SK-N-SH treated with all-trans-retinoic acid at 6 μM for 48 hours (cell line): Measurements from ENCODE around the gene ATL1.
A peak's percentile ranks its signal among the peaks of the same experiment; 100 is the strongest.

Experiments
- ATAC-seq: fragments of 200-7000 bp; cut with Tn5 transposase; 3 replicates; pipeline ENCODE4 v1.9.1; 2020; ENCODE audit warnings: mild to moderate bottlenecking, moderate library complexity
- ARNTL ChIP-seq: fragments of 450-650 bp; formaldehyde crosslinking; IDR thresholded peaks from 2 replicates; pipeline ENCODE4 v1.5.0; 2020; ENCODE audit warnings: low read depth, mild to moderate bottlenecking, moderate library complexity, borderline replicate concordance
- BACH2 ChIP-seq: fragments of 250-450 bp; sonication (Bioruptor Pico); IDR thresholded peaks from 2 replicates; pipeline ENCODE4 v1.9.0; 2021; ENCODE audit warnings: mild to moderate bottlenecking, borderline replicate concordance
- CSDC2 ChIP-seq: fragments of 250-450 bp; sonication (Bioruptor Pico); IDR thresholded peaks from 2 replicates; pipeline ENCODE4 v1.5.0; 2020; ENCODE audit warnings: mild to moderate bottlenecking, moderate library complexity
- ESRRG ChIP-seq: fragments of 250-450 bp; sonication (Bioruptor Pico); IDR thresholded peaks from 2 replicates; pipeline ENCODE4 v1.6.1; 2021; ENCODE audit warnings: mild to moderate bottlenecking
- GLIS3 ChIP-seq: fragments of 250-450 bp; sonication (Bioruptor Pico); IDR thresholded peaks from 2 replicates; pipeline ENCODE4 v1.5.0; 2020; ENCODE audit warnings: mild to moderate bottlenecking, moderate library complexity
- ISL1 ChIP-seq: fragments of 250-450 bp; sonication (Bioruptor Pico); IDR thresholded peaks from 2 replicates; pipeline ENCODE4 v2.1.2; 2022; ENCODE audit warnings: mild to moderate bottlenecking, moderate library complexity
- OSR1 ChIP-seq: fragments of 250-450 bp; sonication (Bioruptor Pico); IDR thresholded peaks from 2 replicates; pipeline ENCODE4 v1.8.0; 2022; ENCODE audit warnings: moderate library complexity, mild to moderate bottlenecking, inconsistent platforms
- PPARA ChIP-seq: fragments of 250-450 bp; sonication (Bioruptor Pico); IDR thresholded peaks from 2 replicates; pipeline ENCODE4 v1.5.0; 2020; ENCODE audit warnings: mild to moderate bottlenecking, borderline replicate concordance
- RARB ChIP-seq: fragments of 250-450 bp; sonication (Bioruptor Pico); IDR thresholded peaks from 2 replicates; pipeline ENCODE4 v1.8.0; 2021; ENCODE audit warnings: mild to moderate bottlenecking, moderate library complexity
- SNAI2 ChIP-seq: fragments of 250-450 bp; sonication (Bioruptor Pico); IDR thresholded peaks from 2 replicates; pipeline ENCODE4 v1.5.0; 2020; ENCODE audit warnings: mild to moderate bottlenecking, moderate library complexity
- TCF4 ChIP-seq: fragments of 250-450 bp; sonication (Bioruptor Pico); IDR thresholded peaks from 2 replicates; pipeline ENCODE4 v1.8.0; 2021; ENCODE audit warnings: mild to moderate bottlenecking, moderate library complexity, borderline replicate concordance
- TOX ChIP-seq: fragments of 250-450 bp; sonication (Bioruptor Pico); IDR thresholded peaks from 2 replicates; pipeline ENCODE4 v1.8.0; 2021; ENCODE audit warnings: mild to moderate bottlenecking, moderate library complexity, borderline replicate concordance
- ZC3H10 ChIP-seq: fragments of 250-450 bp; sonication (Bioruptor Pico); IDR thresholded peaks from 2 replicates; pipeline ENCODE4 v1.5.1; 2021; ENCODE audit warnings: mild to moderate bottlenecking, moderate library complexity
- ZFP3 ChIP-seq: fragments of 250-450 bp; sonication (Bioruptor Pico); IDR thresholded peaks from 2 replicates; pipeline ENCODE4 v1.5.0; 2020; ENCODE audit warnings: mild to moderate bottlenecking, moderate library complexity
- ZFP30 ChIP-seq: fragments of 450-650 bp; formaldehyde crosslinking; IDR thresholded peaks from 2 replicates; pipeline ENCODE4 v1.5.0; 2022; ENCODE audit warnings: mild to moderate bottlenecking, moderate library complexity
- ZNF565 ChIP-seq: fragments of 450-650 bp; formaldehyde crosslinking; conservative IDR thresholded peaks from 2 replicates; pipeline ENCODE4 v1.5.0; 2020; ENCODE audit warnings: low read depth, mild to moderate bottlenecking, moderate library complexity
- ZNF70 ChIP-seq: fragments of 450-650 bp; formaldehyde crosslinking; IDR thresholded peaks from 2 replicates; pipeline ENCODE4 v1.5.0; 2020; ENCODE audit warnings: mild to moderate bottlenecking, moderate library complexity
- ZNF8 ChIP-seq: fragments of 450-650 bp; formaldehyde crosslinking; IDR thresholded peaks from 2 replicates; pipeline ENCODE4 v1.5.0; 2020; ENCODE audit warnings: mild to moderate bottlenecking, moderate library complexity
- TF ChIP-seq, protein P1 (sequence below): fragments of 250-450 bp; sonication (Bioruptor Pico); IDR thresholded peaks from 2 replicates; pipeline ENCODE4 v1.5.1; 2020; ENCODE audit warnings: low read depth, mild to moderate bottlenecking, moderate library complexity
- TF ChIP-seq, protein P2 (sequence below): fragments of 250-450 bp; sonication (Bioruptor Pico); IDR thresholded peaks from 2 replicates; pipeline ENCODE4 v1.8.0; 2020; ENCODE audit warnings: mild to moderate bottlenecking, moderate library complexity, borderline replicate concordance
- TF ChIP-seq, protein P3 (sequence below): fragments of 250-450 bp; sonication (Bioruptor Pico); IDR thresholded peaks from 2 replicates; pipeline ENCODE4 v1.5.0; 2020; ENCODE audit warnings: mild to moderate bottlenecking, moderate library complexity
- TF ChIP-seq, protein P4 (sequence below): fragments of 250-450 bp; sonication (Bioruptor Pico); IDR thresholded peaks from 2 replicates; pipeline ENCODE4 v1.5.1; 2021; ENCODE audit warnings: mild to moderate bottlenecking, moderate library complexity

ATL1 gene

DNA sequence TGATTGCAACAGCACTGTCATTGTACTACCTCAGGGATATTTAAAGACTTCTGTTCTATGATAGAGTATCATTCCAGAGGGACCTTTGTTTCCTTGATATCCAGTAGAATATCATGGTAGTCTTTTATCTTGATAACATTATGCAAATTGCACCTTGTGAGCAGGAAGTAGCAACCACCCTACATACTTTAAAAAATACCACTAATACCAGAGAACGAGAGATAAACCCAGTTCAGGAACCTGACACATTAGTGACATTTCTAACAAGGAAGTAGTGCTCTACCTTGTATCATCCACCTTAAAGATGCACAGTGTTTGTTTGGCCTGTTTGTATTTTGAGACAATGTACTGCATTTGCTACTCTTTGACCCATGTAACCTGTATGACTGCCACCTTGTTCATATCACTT lies 18.8 kb upstream of the ATL1 start:
- ATAC-seq: no peak
- TF ChIP-seq ZC3H10 (CRISPR knock-in tag) (no peak), CSDC2 (CRISPR knock-in tag) (no peak), ARNTL (no peak), BACH2 (CRISPR knock-in tag) (no peak), OSR1 (CRISPR knock-in tag) (no peak), TOX (CRISPR knock-in tag) (no peak), TCF4 (CRISPR knock-in tag) (no peak), ISL1 (CRISPR knock-in tag) (no peak), ZFP3 (CRISPR knock-in tag) (no peak), RARB (no peak)
- TF ChIP-seq, protein P1, sequence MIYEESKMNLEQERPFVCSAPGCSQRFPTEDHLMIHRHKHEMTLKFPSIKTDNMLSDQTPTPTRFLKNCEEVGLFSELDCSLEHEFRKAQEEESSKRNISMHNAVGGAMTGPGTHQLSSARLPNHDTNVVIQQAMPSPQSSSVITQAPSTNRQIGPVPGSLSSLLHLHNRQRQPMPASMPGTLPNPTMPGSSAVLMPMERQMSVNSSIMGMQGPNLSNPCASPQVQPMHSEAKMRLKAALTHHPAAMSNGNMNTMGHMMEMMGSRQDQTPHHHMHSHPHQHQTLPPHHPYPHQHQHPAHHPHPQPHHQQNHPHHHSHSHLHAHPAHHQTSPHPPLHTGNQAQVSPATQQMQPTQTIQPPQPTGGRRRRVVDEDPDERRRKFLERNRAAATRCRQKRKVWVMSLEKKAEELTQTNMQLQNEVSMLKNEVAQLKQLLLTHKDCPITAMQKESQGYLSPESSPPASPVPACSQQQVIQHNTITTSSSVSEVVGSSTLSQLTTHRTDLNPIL (CRISPR knock-in tag): no peak
- TF ChIP-seq, protein P2, sequence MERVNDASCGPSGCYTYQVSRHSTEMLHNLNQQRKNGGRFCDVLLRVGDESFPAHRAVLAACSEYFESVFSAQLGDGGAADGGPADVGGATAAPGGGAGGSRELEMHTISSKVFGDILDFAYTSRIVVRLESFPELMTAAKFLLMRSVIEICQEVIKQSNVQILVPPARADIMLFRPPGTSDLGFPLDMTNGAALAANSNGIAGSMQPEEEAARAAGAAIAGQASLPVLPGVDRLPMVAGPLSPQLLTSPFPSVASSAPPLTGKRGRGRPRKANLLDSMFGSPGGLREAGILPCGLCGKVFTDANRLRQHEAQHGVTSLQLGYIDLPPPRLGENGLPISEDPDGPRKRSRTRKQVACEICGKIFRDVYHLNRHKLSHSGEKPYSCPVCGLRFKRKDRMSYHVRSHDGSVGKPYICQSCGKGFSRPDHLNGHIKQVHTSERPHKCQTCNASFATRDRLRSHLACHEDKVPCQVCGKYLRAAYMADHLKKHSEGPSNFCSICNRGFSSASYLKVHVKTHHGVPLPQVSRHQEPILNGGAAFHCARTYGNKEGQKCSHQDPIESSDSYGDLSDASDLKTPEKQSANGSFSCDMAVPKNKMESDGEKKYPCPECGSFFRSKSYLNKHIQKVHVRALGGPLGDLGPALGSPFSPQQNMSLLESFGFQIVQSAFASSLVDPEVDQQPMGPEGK (CRISPR knock-in tag): no peak
- TF ChIP-seq, protein P3, sequence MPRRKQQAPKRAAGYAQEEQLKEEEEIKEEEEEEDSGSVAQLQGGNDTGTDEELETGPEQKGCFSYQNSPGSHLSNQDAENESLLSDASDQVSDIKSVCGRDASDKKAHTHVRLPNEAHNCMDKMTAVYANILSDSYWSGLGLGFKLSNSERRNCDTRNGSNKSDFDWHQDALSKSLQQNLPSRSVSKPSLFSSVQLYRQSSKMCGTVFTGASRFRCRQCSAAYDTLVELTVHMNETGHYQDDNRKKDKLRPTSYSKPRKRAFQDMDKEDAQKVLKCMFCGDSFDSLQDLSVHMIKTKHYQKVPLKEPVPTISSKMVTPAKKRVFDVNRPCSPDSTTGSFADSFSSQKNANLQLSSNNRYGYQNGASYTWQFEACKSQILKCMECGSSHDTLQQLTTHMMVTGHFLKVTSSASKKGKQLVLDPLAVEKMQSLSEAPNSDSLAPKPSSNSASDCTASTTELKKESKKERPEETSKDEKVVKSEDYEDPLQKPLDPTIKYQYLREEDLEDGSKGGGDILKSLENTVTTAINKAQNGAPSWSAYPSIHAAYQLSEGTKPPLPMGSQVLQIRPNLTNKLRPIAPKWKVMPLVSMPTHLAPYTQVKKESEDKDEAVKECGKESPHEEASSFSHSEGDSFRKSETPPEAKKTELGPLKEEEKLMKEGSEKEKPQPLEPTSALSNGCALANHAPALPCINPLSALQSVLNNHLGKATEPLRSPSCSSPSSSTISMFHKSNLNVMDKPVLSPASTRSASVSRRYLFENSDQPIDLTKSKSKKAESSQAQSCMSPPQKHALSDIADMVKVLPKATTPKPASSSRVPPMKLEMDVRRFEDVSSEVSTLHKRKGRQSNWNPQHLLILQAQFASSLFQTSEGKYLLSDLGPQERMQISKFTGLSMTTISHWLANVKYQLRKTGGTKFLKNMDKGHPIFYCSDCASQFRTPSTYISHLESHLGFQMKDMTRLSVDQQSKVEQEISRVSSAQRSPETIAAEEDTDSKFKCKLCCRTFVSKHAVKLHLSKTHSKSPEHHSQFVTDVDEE (CRISPR knock-in tag): no peak

DNA sequence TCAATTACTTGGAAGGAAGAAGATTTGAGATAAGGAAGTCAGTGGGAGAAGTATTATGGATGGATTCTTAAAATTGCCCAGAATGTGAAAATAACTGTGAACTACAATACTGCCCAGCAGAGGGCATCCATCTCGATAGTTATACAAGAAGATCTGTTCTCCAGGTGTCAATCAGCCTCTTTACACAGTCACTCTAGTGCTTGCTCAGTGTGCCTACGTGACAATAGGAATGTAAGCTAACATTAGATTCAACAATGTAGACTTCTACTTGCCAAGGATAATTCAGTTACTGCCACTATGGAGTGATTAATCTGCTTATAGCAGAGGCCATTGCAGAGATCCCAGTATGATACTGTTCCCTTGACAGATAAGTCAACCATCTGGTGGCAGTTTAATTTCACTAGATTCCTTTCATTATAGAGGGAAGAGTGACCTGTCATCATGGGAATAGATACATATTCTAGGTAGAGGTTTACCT lies 17.0 kb upstream of the ATL1 start:
- ATAC-seq: peak; percentile 85
- TF ChIP-seq OSR1 (CRISPR knock-in tag): no peak
- no peak for TF ChIP-seq RARB
- no peak for TF ChIP-seq BACH2 (CRISPR knock-in tag)
- TF ChIP-seq ZNF70: no peak
- TF ChIP-seq ZNF565 (CRISPR knock-in tag): no peak
- TF ChIP-seq ESRRG (CRISPR knock-in tag): no peak
- TF ChIP-seq, protein P1 (CRISPR knock-in tag): no peak
- TF ChIP-seq PPARA (CRISPR knock-in tag): no peak
- no peak for TF ChIP-seq ARNTL
- TF ChIP-seq, protein P3 (CRISPR knock-in tag): peak; percentile 47; the same call in 1 of the 2 replicates
- no peak for TF ChIP-seq ZC3H10 (CRISPR knock-in tag)
- peak; percentile 49; the same call in 1 of the 2 replicates for TF ChIP-seq TCF4 (CRISPR knock-in tag)
- TF ChIP-seq ISL1 (CRISPR knock-in tag): no peak
- TF ChIP-seq, all 23 proteins: peak for 2

DNA sequence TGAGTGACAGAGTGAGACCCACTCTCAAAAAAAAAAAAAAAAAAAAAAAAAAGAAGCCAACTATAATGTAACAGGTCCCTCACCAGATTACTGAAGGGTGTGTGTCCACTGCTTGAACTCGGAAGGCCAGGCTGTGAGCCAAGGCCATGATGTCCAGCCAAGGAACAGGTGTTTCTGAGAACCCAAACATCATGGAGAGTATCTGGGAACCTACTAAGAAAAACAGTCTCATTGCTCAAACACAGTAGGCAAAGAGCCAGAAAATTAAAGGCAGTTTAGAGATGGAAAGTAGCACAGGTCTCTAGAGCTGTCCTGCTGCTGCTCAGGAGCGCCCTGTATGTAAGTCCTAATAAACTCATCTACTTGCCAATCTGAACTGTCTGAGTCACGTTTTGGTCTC lies 15.0 kb upstream of the ATL1 start:
- no peak for ATAC-seq
- TF ChIP-seq ZC3H10 (CRISPR knock-in tag) (no peak), GLIS3 (no peak), ZFP30 (no peak), CSDC2 (CRISPR knock-in tag) (no peak), SNAI2 (CRISPR knock-in tag) (no peak), ZNF565 (CRISPR knock-in tag) (no peak), ARNTL (no peak), ISL1 (CRISPR knock-in tag) (no peak), ZNF8 (CRISPR knock-in tag) (no peak), PPARA (CRISPR knock-in tag) (no peak), ESRRG (CRISPR knock-in tag) (no peak)
- TF ChIP-seq, protein P4, sequence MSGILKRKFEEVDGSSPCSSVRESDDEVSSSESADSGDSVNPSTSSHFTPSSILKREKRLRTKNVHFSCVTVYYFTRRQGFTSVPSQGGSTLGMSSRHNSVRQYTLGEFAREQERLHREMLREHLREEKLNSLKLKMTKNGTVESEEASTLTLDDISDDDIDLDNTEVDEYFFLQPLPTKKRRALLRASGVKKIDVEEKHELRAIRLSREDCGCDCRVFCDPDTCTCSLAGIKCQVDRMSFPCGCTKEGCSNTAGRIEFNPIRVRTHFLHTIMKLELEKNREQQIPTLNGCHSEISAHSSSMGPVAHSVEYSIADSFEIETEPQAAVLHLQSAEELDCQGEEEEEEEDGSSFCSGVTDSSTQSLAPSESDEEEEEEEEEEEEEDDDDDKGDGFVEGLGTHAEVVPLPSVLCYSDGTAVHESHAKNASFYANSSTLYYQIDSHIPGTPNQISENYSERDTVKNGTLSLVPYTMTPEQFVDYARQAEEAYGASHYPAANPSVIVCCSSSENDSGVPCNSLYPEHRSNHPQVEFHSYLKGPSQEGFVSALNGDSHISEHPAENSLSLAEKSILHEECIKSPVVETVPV (CRISPR knock-in tag): no peak
